ENCODE results near the gene ENOX1.
"Not testable (repeated sequence)": the region's sequence is repeated elsewhere in the genome, so short reads cannot be mapped to it uniquely, and the experiment has no call there.

ENOX1 gene

DNA sequence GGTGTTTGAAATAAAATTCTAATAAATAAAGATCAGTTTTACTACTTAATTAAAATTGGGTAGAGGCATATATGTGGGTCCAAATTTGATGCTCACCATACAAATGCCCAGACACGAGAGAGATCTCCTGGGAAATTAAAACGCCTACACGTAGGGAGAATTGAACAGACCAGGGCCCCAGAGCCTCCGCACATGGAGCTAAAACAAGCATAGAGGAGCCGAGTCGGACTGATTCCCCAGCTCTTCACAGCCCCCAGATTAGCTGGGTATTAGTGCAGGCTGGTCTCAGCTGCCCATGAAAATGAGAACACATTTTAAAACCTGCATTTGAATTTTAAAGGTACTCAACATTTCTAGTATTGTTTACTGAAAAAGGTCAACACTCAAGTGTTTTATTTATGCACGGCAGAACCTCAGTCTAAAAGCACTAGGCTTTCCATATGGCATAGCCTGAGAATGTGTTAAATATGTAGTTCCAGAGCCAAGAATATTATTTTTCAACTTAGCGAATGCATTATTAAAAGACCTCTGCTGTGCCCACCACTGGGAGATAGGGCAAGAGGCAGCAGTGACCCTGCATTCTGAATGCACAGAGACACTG lies 344.8 kb downstream of the ENOX1 start:
- no peak for DNase-seq (ENCODE audit: insufficient read length, low spot score)
- FAIRE-seq, result no peak

- FAIRE-seq (no peak), DNase-seq (ENCODE audit: insufficient read length, low spot score) (no peak)
Measured at GRCh38 chr13:43441464-43441863, 345.3 kb downstream of the ENOX1 start.

DNA sequence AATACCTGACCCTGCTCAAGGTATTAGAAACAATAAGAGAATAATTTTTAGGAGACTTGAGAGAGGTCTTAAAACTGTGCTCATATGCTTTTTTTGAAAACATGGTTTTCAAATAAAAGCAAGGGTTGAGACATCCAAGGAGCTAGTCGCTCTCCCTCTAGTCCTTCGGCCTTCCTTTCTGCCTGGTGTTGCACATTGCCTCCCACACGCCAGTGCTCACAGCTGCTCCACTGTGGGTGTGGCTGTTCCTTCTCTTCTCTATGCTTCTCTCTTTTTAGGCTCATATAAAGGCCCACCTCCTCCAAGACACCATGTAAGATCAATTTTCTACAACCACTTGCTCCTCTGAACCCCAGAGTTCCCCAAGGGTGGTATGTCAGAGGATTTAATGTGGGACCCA lies 352.6 kb downstream of the ENOX1 start:
- no peak for DNase-seq (ENCODE audit: insufficient read length, low spot score)
- no peak for FAIRE-seq

DNA sequence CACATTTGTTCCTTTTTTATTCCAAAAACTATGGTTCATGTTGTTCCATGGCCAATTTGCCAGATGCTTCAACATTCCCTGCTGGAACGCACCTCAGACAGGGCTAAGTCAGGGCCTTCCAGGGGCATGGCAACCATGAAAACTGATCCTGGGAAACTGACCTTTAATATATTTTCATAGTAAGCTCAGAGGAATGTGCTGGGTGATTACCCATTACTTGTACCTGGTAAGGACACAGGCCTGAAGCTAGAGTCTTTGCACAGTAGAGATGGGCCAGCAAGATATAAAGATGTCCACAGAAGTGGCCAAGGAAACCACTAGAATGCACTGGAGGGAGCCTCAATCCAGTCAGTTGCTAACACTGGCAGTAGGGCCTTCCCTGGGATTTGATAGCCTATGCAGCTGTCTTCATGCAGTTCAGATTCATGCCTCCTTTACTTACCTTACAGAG lies 353.1 kb downstream of the ENOX1 start:
- no peak for DNase-seq (ENCODE audit: insufficient read length, low spot score)
- no peak for FAIRE-seq

GRCh38 chr13:43432958-43433357 lies 353.8 kb downstream of the ENOX1 start:
- DNase-seq (ENCODE audit: insufficient read length, low spot score) (no peak), FAIRE-seq (no peak)

GRCh38 chr13:43431841-43432240 lies 354.9 kb downstream of the ENOX1 start:
- no peak for DNase-seq (ENCODE audit: insufficient read length, low spot score)
- FAIRE-seq, result no peak

GRCh38 chr13:43431290-43431716 lies 355.5 kb downstream of the ENOX1 start:
- no peak for FAIRE-seq
- no peak for DNase-seq (ENCODE audit: insufficient read length, low spot score)

- FAIRE-seq (no peak), DNase-seq (ENCODE audit: insufficient read length, low spot score) (no peak)
Measured at GRCh38 chr13:43428545-43429296, 358.1 kb downstream of the ENOX1 start.

DNA sequence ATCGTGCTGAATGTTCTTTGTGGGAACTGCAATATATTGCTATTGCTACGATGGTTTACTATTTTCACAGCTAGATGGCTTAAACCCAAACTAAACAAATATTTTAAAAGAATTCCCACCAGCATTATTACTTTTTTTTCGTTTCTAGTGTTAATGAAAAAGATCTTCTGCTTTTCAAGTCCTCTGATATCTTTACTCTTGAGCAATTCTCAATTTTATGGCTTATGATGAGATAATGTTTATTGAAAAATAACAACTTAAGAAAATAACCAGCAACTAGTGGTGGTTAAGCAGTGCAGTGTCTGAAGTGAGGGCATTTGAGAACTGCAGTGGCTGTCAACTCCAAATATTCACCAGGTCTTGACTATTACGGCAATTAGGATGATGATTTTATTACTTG lies 360.4 kb downstream of the ENOX1 start:
- FAIRE-seq, result no peak
- DNase-seq (ENCODE audit: insufficient read length, low spot score), result no peak

DNA sequence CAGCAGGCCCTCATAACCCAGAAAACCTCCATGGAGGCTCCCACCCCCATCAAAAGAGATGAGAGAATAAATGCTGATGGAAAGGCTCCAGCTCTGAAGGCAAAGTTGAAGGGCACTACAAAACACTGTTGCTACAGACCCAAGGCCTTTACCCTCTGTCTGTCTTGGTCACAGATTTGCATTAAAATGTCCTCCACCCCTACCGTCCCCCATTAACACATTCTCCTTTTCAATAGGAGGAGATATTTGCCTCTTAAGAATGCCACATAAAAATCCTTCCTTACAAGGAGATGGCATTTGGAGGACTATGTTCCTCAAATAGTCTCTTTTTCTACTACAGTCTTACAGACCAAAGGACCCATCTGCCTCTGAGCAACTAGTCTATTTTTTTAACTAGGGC lies 361.5 kb downstream of the ENOX1 start:
- no peak for DNase-seq (ENCODE audit: insufficient read length, low spot score)
- FAIRE-seq, result no peak

GRCh38 chr13:43424412-43424811 lies 362.4 kb downstream of the ENOX1 start:
- FAIRE-seq (no peak), DNase-seq (ENCODE audit: insufficient read length, low spot score) (no peak)

GRCh38 chr13:43422116-43422515 lies 364.7 kb downstream of the ENOX1 start:
- FAIRE-seq, result no peak
- DNase-seq (ENCODE audit: insufficient read length, low spot score), result no peak

GRCh38 chr13:43416842-43417241 lies 369.9 kb downstream of the ENOX1 start:
- not testable (repeated sequence) for DNase-seq (ENCODE audit: insufficient read length, low spot score); FAIRE-seq

GRCh38 chr13:43416408-43416807 lies 370.4 kb downstream of the ENOX1 start:
- not testable (repeated sequence) for FAIRE-seq; DNase-seq (ENCODE audit: insufficient read length, low spot score)

GRCh38 chr13:43415903-43416391 lies 370.8 kb downstream of the ENOX1 start:
- not testable (repeated sequence) for FAIRE-seq; DNase-seq (ENCODE audit: insufficient read length, low spot score)

- FAIRE-seq (no peak), DNase-seq (ENCODE audit: insufficient read length, low spot score) (no peak)
Measured at GRCh38 chr13:43414111-43414510, 372.7 kb downstream of the ENOX1 start.

DNA sequence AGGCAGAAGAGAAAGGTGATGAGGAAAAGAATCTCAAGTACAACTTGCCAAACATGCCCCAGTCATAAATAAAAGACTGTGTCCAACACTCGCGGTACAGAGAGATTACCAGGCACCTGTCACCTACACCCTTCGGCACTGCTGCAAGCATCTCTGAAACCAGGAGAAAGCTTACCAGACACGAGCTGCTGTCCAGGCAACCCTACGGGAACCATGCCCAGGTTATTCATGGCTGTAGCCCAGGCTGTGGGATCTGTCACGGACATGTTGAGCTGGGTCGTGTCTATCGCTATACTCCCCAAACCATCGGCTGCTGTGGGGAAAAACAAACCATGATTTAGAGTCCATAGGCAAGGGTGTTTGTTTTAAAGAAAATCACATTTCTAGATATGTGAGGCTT lies 375.0 kb downstream of the ENOX1 start:
- FAIRE-seq (no peak), DNase-seq (ENCODE audit: insufficient read length, low spot score) (no peak)

DNA sequence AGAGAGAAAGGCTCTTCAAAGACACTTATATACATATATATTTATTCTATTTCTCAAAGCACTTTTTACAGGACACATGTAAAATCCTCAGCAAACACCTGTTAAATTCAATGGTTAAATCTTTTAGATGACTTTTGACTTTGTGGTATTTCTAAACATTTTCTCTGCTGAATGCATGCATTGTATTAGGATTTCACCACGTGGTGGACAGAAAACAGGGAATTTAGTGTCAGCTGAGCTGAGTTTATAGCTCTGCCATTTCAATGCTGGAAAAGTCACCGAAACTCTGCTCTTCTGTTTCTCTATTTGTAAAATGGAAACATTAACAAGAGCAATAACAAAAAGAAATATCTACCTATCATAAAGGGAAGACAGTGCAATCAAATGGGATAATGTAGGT lies 375.6 kb downstream of the ENOX1 start:
- FAIRE-seq, result no peak

GRCh38 chr13:43408274-43408673 lies 378.5 kb downstream of the ENOX1 start:
- DNase-seq (ENCODE audit: insufficient read length, low spot score) (no peak), FAIRE-seq (no peak)

More for the DNA sequence above, 375.6 kb downstream of the ENOX1 start:
- no peak for DNase-seq (ENCODE audit: insufficient read length, low spot score)

DNA sequence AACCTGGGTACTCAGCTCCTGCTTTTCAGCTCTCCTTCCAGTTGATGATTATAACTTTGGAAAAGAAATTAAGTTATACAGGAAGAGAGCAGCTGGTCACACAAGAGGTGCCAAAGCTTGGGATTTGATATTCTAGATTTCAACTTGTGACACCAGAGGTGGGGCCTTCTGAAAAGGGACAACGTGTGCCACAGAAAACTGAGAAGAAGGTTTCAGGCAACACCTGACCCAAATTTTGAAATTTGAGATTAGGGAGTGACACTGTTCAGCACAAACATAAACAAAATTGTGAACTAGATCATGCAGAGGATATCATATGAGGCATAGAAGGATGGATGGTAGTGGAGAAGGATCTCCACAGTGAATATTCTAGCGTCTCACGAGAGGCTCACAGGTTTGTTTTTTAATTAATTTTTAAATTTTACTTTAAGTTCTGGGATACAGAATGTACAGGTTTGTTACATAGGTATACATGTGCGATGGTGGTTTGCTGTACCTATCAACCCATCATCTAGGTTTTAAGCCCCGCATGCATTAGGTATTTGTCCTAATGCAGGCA lies 379.7 kb downstream of the ENOX1 start:
- no peak for DNase-seq (ENCODE audit: insufficient read length, low spot score)
- no peak for FAIRE-seq

DNA sequence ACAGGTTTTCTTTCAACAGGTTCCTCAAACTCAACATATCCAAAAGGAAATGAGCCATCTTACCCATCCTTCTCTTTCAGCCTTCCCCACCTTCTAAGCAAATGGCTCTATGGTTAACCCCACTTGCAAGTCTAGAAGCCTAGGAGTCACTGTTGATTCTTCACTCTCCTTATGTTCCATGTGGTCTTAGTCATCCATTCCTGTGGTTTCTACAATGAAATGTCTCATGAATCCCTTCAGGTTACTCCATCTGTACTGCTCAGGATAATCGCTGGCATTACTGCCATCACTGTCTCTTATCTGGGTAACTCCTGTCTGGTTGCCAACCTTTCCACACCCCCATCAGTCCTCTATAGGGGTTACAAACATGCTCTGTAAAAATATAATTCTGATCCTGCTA lies 381.3 kb downstream of the ENOX1 start:
- no peak for DNase-seq (ENCODE audit: insufficient read length, low spot score)
- FAIRE-seq, result no peak

- DNase-seq (ENCODE audit: insufficient read length, low spot score) (no peak), FAIRE-seq (no peak)
Measured at GRCh38 chr13:43402380-43402779, 384.4 kb downstream of the ENOX1 start.

Data from GM19239 (cell line).